K562 (cell line): ENCODE measurements around the gene PIK3R6. TPM values are rescaled to one million over a fixed set of nuclear protein-coding genes. Genes with fewer than 3 reads are reported as not detected.

Source experiments
- ATAC-seq: fragments of 200-7000 bp; cut with Tn5 transposase; 3 replicates; pipeline ENCODE4 v1.9.1; 2020; ENCODE audit warnings: moderate library complexity
- BruUV-seq: library from RNA; stranded (reverse); fragments of 400-500 nt; replicated peaks from 2 replicates; lab custom pipeline; 2021; lab: Mats Ljungman, UMichigan
- CTCF ChIA-PET: fragments of 300-600 bp; formaldehyde crosslinking; extraction: SDS; loops from one replicate; lab custom pipeline; 2021; ENCODE audit warnings: low intra/inter-chr PET ratio; lab: Yijun Ruan, JAX
- POLR2A ChIA-PET: fragments of 300-600, 350-650 bp; sonication (Branson Sonifier 250); formaldehyde crosslinking; extraction: SDS; loops from one replicate; lab custom pipeline; 2021; ENCODE audit warnings: antibody characterized with exemption, inconsistent platforms; lab: Yijun Ruan, JAX
- DNase-seq, 4 experiments: peaks; one replicate each; pipeline versions ENCODE4 v3.0.0 to v3.0.0-alpha.2; 2011 to 2018; ENCODE audit warnings: low spot score in 3 of 4, mixed read lengths in 3 of 4; ENCODE audit errors: extremely low read depth in 1 of 4
- FAIRE-seq: peaks from 2 replicates; lab custom pipeline; 2011; peaks lifted over from hg19 to GRCh38; lab: Jason Lieb, UNC
- H2AFZ ChIP-seq: 2 replicates; pipeline ENCODE4 v1.6.0; 2011; ENCODE audit warnings: low read depth, low read length, control low read depth, inconsistent platforms
- H3K27ac ChIP-seq: fragments of 200-600 bp; 3 replicates; pipeline ENCODE4 v1.8.0; 2011; ENCODE audit warnings: low read depth, mild to moderate bottlenecking, control low read depth, inconsistent platforms, low read length, moderate library complexity, mixed read lengths; ENCODE audit errors: extremely low read depth
- H3K27me3 ChIP-seq, 2 experiments: fragments of 300-600 bp in 1 of 2; 2 replicates in 1 of 2; 3 replicates in 1 of 2; pipeline versions ENCODE4 v1.6.0 to v1.8.0; 2011; ENCODE audit warnings: inconsistent platforms in 2 of 2, low read length in 2 of 2, mild to moderate bottlenecking in 1 of 2, mixed read lengths in 1 of 2, moderate library complexity in 1 of 2; ENCODE audit not compliant: control insufficient read depth in 2 of 2, insufficient read depth in 2 of 2
- H3K36me3 ChIP-seq: fragments of 300-600 bp; 3 replicates; pipeline ENCODE4 v1.8.0; 2011; ENCODE audit warnings: mild to moderate bottlenecking, low read length, inconsistent platforms; ENCODE audit not compliant: control insufficient read depth, insufficient read depth
- H3K4me1 ChIP-seq, 2 experiments: fragments of 200-600 bp in 1 of 2; replicated peaks in 1 of 2; 2 replicates in 1 of 2; 3 replicates in 1 of 2; pipeline versions ENCODE4 v1.5.1 to v1.8.0; 2011; ENCODE audit warnings: inconsistent platforms in 2 of 2, low read length in 2 of 2, mild to moderate bottlenecking in 1 of 2, mixed read lengths in 1 of 2, moderate library complexity in 1 of 2; ENCODE audit not compliant: control insufficient read depth in 2 of 2, insufficient read depth in 2 of 2
- H3K4me2 ChIP-seq: 2 replicates; pipeline ENCODE4 v1.6.1; 2011; ENCODE audit warnings: low read length, control low read depth, inconsistent platforms, mixed read lengths; ENCODE audit not compliant: insufficient read depth
- H3K4me3 ChIP-seq: fragments of 200-600 bp; sonication (generic), shearing (Covaris generic); 2 replicates; pipeline ENCODE4 v1.5.1; 2016; ENCODE audit warnings: control low read depth, inconsistent platforms
- H3K79me2 ChIP-seq: fragments of 200-600 bp; 3 replicates; pipeline ENCODE4 v1.8.0; 2011; ENCODE audit warnings: low read length, inconsistent platforms; ENCODE audit not compliant: control insufficient read depth, insufficient read depth
- H3K9ac ChIP-seq, 2 experiments: 2 replicates each; pipeline versions ENCODE4 v1.6.0 to v1.6.1; 2011; ENCODE audit warnings: low read depth in 2 of 2, low read length in 2 of 2, control low read depth in 1 of 2, inconsistent platforms in 1 of 2, mild to moderate bottlenecking in 1 of 2, mixed read lengths in 1 of 2; ENCODE audit not compliant: insufficient read depth in 1 of 2
- H3K9me1 ChIP-seq: one replicate; pipeline ENCODE4 v1.6.0; 2011; ENCODE audit warnings: inconsistent platforms, mild to moderate bottlenecking, low read length, moderate library complexity; ENCODE audit not compliant: control insufficient read depth, insufficient read depth
- H3K9me3 ChIP-seq: replicated peaks from 2 replicates; pipeline ENCODE4 v1.5.1; 2011; ENCODE audit warnings: low read depth, low read length, inconsistent platforms; ENCODE audit not compliant: control insufficient read depth, insufficient read depth
- H4K20me1 ChIP-seq: replicated peaks from 2 replicates; pipeline ENCODE4 v1.6.1; 2011; ENCODE audit warnings: low read length, inconsistent platforms, mixed read lengths; ENCODE audit not compliant: control insufficient read depth, insufficient read depth
- RAD21 ChIP-seq, 2 experiments: fragments of 250-450 bp in 1 of 2; fragments of 450-650 bp in 1 of 2; sonication (Bioruptor Pico) in 1 of 2; formaldehyde crosslinking in 1 of 2; IDR thresholded peaks in 1 of 2; conservative IDR thresholded peaks in 1 of 2; 2 replicates each; pipeline versions ENCODE4 v1.4.0 to v1.8.0; 2020 to 2022; ENCODE audit warnings: mild to moderate bottlenecking in 2 of 2, moderate library complexity in 1 of 2
- SMC3 ChIP-seq: conservative IDR thresholded peaks from 2 replicates; pipeline ENCODE4 v1.6.1; 2011; ENCODE audit warnings: low read depth, low read length, improper control_type of control experiment; ENCODE audit not compliant: insufficient read depth
- XRCC3 ChIP-seq: fragments of 450-650 bp; IDR thresholded peaks from 2 replicates; pipeline ENCODE4 v1.6.1; 2017; ENCODE audit warnings: mild to moderate bottlenecking, moderate library complexity
- WGBS: fragments of 100-300 bp; shearing (Covaris generic); methylation state at CpG from one replicate; pipeline ENCODE4 v1.1.6; 2016; ENCODE audit warnings: low coverage, mixed read lengths; ENCODE audit not compliant: insufficient coverage; ENCODE audit errors: missing lambda C conversion rate; 5-methylcytosine and 5-hydroxymethylcytosine counted together
- in situ Hi-C: fragments of 300-500 bp; cut with MboI; formaldehyde crosslinking; loops from 4 replicates; pipeline ENCODE4 v1.15.0; 2018; ENCODE audit warnings: inconsistent platforms, mixed read lengths
- intact Hi-C: fragments of 100-400 bp; cut with micrococcal nuclease; formaldehyde crosslinking; loops from 2 replicates; pipeline ENCODE4 v1.14.2; 2022
- polyA plus RNA-seq, 8 experiments: library from polyadenylated mRNA; depleted of rRNA in 4 of 8; stranded (reverse) in 5 of 8; unstranded in 3 of 8; fragments of >200 nt; fragmentation: Nextera tagmentation in 2 of 8; fragmentation: Illumina TruSeq in 1 of 8; extraction: Ambion mirVana in 2 of 8; extraction: Trizol in 1 of 8; gene quantifications; 2 replicates each; pipeline versions ENCODE4 v1.2.1 to v1.2.3, GENCODE V29; 2011 to 2014; ENCODE audit warnings: inconsistent platforms in 1 of 8, missing spikeins in 1 of 8
- total RNA-seq, 7 experiments: library from RNA; depleted of rRNA in 6 of 7; stranded (reverse); fragments of >200 nt in 6 of 7; fragmentation: Illumina TruSeq in 2 of 7; extraction: Trizol in 2 of 7; gene quantifications; 2 replicates each; pipeline versions ENCODE4 v1.2.1 to v1.2.3, GENCODE V29; 2011 to 2021; ENCODE audit warnings: low replicate concordance in 1 of 7
- TF ChIP-seq, protein P1 (sequence below): fragments of 250-450 bp; sonication (Bioruptor Pico); IDR thresholded peaks from 2 replicates; pipeline ENCODE4 v1.4.0; 2020
- TF ChIP-seq, protein P2 (sequence below), 2 experiments: fragments of 450-650 bp; formaldehyde crosslinking in 1 of 2; IDR thresholded peaks; 2 replicates each; pipeline versions ENCODE4 v1.4.0 to v1.6.1; 2014 to 2020; ENCODE audit warnings: mild to moderate bottlenecking in 2 of 2, borderline replicate concordance in 1 of 2, low read depth in 1 of 2

The PIK3R6 gene
- total and polyA plus RNA-seq, 9 of the 15 experiments (the other 6 are each of a cell fraction or from before 2014, with no cell fraction given) = 0.04 TPM; not detected in 8

DNA sequence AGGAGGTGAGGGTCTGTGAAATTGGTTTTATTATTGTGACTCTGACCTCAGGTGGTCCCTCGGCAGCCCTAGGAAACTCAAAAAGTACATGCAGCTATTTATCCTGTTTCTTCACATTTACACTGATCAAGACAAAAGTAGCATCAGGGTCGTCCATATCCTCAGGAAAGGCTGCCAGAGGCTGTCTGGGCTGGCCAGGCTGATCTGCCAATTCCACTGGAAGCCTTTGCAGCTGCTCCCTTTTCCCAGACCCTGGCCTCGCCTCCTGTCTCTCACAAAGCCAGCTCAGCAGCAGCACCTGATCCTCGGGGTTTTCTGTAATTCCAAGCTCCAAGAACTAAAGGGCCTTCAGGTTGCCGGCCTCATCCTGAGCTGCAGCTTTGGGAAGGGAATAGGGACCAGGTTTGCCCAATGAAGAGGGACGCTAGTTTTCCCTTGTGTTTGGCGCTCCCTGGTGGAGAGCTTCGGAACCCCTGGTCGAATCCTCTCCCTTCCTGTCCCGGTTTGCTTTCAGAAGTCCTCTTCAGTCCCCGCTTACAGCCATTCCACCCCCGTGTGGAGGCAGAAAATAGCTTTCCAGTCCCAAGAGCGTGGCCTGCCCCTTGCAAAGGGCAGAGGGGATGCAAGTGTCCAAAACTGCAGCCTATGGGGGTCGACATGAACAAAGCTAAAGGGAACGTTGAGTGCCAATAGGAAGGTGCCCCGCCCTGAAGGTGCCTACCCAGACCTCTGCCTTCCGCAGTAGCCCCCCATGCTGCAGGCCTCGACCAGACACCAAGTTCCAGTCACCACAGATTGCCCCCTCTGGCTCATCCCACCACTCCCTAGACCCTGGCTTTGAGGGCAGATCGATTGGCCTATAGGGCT lies 81.7 kb downstream of the PIK3R6 start:
- no TSS peak for BruUV-seq
- intact Hi-C loops (no loop called here), in situ Hi-C loops (loop anchor here (25.0 kb wide), 1 partner anchor 723 kb away; no protein-coding TSS in a partner anchor)
- H3K9me3 ChIP-seq = no peaks in the 10 kb centered on the region
- no peak overlapping the region for H3K27ac ChIP-seq
- H3K79me2 ChIP-seq = no peaks in the 10 kb centered on the region
- no peak overlapping the region for H2AFZ ChIP-seq
- FAIRE-seq (peak; percentile 65), DNase-seq (peak; percentile 57 to 61 (median 59)), ATAC-seq (peak; percentile 88)
- peaks cover 11 to 12% of the 10 kb centered on the region in 2 experiments; a peak in 4 of 5 replicates for H3K27me3 ChIP-seq
- no peak overlapping the region for H3K4me2 ChIP-seq
- 7% methylated on average over 14 of the region's 19 CpGs for WGBS
- H4K20me1 ChIP-seq = no peaks in the 10 kb centered on the region
- H3K36me3 ChIP-seq = no peaks in the 10 kb centered on the region
- ChIA-PET CTCF (interaction anchor here (0.5 to 1.8 kb wide), 7 partner anchors 11 to 726 kb away, joined by 3 to 6 read pairs (median 3); partner anchors contain the start of gene RPL26), POLR2A (interaction anchor here (0.6 to 1.2 kb wide), 4 partner anchors 14 to 724 kb away, joined by 3 read pairs; no protein-coding TSS in a partner anchor)
- H3K4me3 ChIP-seq = no peak overlapping the region
- no peak overlapping the region for H3K9ac ChIP-seq
- H3K9me1 ChIP-seq = no peaks in the 10 kb centered on the region
- no peaks in the 10 kb centered on the region for H3K4me1 ChIP-seq
- TF ChIP-seq RAD21 (CRISPR knock-in tag; conservative IDR thresholded peaks at IDR 0.05 in 1 of 2, IDR thresholded peaks at IDR 0.05 in 1 of 2) (peak; percentile 58 to 74), SMC3 (peak; percentile 60), XRCC3 (no peak)
- TF ChIP-seq, protein P1, sequence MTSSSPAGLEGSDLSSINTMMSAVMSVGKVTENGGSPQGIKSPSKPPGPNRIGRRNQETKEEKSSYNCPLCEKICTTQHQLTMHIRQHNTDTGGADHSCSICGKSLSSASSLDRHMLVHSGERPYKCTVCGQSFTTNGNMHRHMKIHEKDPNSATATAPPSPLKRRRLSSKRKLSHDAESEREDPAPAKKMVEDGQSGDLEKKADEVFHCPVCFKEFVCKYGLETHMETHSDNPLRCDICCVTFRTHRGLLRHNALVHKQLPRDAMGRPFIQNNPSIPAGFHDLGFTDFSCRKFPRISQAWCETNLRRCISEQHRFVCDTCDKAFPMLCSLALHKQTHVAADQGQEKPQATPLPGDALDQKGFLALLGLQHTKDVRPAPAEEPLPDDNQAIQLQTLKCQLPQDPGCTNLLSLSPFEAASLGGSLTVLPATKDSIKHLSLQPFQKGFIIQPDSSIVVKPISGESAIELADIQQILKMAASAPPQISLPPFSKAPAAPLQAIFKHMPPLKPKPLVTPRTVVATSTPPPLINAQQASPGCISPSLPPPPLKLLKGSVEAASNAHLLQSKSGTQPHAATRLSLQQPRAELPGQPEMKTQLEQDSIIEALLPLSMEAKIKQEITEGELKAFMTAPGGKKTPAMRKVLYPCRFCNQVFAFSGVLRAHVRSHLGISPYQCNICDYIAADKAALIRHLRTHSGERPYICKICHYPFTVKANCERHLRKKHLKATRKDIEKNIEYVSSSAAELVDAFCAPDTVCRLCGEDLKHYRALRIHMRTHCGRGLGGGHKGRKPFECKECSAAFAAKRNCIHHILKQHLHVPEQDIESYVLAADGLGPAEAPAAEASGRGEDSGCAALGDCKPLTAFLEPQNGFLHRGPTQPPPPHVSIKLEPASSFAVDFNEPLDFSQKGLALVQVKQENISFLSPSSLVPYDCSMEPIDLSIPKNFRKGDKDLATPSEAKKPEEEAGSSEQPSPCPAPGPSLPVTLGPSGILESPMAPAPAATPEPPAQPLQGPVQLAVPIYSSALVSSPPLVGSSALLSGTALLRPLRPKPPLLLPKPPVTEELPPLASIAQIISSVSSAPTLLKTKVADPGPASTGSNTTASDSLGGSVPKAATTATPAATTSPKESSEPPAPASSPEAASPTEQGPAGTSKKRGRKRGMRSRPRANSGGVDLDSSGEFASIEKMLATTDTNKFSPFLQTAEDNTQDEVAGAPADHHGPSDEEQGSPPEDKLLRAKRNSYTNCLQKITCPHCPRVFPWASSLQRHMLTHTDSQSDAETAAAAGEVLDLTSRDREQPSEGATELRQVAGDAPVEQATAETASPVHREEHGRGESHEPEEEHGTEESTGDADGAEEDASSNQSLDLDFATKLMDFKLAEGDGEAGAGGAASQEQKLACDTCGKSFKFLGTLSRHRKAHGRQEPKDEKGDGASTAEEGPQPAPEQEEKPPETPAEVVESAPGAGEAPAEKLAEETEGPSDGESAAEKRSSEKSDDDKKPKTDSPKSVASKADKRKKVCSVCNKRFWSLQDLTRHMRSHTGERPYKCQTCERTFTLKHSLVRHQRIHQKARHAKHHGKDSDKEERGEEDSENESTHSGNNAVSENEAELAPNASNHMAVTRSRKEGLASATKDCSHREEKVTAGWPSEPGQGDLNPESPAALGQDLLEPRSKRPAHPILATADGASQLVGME = no peak
- TF ChIP-seq, protein P2, sequence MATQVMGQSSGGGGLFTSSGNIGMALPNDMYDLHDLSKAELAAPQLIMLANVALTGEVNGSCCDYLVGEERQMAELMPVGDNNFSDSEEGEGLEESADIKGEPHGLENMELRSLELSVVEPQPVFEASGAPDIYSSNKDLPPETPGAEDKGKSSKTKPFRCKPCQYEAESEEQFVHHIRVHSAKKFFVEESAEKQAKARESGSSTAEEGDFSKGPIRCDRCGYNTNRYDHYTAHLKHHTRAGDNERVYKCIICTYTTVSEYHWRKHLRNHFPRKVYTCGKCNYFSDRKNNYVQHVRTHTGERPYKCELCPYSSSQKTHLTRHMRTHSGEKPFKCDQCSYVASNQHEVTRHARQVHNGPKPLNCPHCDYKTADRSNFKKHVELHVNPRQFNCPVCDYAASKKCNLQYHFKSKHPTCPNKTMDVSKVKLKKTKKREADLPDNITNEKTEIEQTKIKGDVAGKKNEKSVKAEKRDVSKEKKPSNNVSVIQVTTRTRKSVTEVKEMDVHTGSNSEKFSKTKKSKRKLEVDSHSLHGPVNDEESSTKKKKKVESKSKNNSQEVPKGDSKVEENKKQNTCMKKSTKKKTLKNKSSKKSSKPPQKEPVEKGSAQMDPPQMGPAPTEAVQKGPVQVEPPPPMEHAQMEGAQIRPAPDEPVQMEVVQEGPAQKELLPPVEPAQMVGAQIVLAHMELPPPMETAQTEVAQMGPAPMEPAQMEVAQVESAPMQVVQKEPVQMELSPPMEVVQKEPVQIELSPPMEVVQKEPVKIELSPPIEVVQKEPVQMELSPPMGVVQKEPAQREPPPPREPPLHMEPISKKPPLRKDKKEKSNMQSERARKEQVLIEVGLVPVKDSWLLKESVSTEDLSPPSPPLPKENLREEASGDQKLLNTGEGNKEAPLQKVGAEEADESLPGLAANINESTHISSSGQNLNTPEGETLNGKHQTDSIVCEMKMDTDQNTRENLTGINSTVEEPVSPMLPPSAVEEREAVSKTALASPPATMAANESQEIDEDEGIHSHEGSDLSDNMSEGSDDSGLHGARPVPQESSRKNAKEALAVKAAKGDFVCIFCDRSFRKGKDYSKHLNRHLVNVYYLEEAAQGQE (IDR thresholded peaks at IDR 0.05; ENCODE audit: borderline replicate concordance) = peak; percentile 57; the same call in 1 of the 2 replicates
- TF ChIP-seq, protein P2 (CRISPR knock-in tag; IDR thresholded peaks at IDR 0.05; ENCODE audit: low read depth) = no peak
